H9 (cell line): ENCODE measurements around the gene TTC27. TPM values are rescaled to one million over a fixed set of nuclear protein-coding genes. Genes with fewer than 3 reads are reported as not detected.

Experiments
- DNase-seq: peaks from one replicate; pipeline ENCODE4 v3.0.0-alpha.2; 2017
- H2AFZ ChIP-seq: one replicate; pipeline ENCODE4 v1.6.1; 2013; ENCODE audit warnings: mild to moderate bottlenecking, low read length, control low read depth, moderate library complexity
- H2AK5ac ChIP-seq: 2 replicates; pipeline ENCODE4 v1.6.1; 2013; ENCODE audit warnings: low read length, control low read depth, mixed read lengths; ENCODE audit not compliant: insufficient read length
- H2BK120ac ChIP-seq: one replicate; pipeline ENCODE4 v1.6.1; 2013; ENCODE audit warnings: low read depth, mild to moderate bottlenecking, low read length, control low read depth, inconsistent platforms; ENCODE audit not compliant: poor library complexity, severe bottlenecking
- H2BK12ac ChIP-seq: 2 replicates; pipeline ENCODE4 v1.6.1; 2013; ENCODE audit warnings: low read length, control low read depth, mixed read lengths, low read depth; ENCODE audit not compliant: insufficient read length
- H2BK15ac ChIP-seq: 2 replicates; pipeline ENCODE4 v1.6.1; 2013; ENCODE audit warnings: low read depth, low read length, control low read depth
- H2BK20ac ChIP-seq: one replicate; pipeline ENCODE4 v1.6.1; 2013; ENCODE audit warnings: low read depth, mild to moderate bottlenecking, low read length, control low read depth, inconsistent platforms; ENCODE audit not compliant: poor library complexity, severe bottlenecking
- H2BK5ac ChIP-seq: 2 replicates; pipeline ENCODE4 v1.6.1; 2013; ENCODE audit warnings: low read length, control low read depth, mixed read lengths; ENCODE audit not compliant: insufficient read length
- H3K14ac ChIP-seq: 2 replicates; pipeline ENCODE4 v1.6.1; 2013; ENCODE audit warnings: low read length, control low read depth; ENCODE audit not compliant: insufficient read depth
- H3K18ac ChIP-seq: 2 replicates; pipeline ENCODE4 v1.6.1; 2013; ENCODE audit warnings: low read depth, mild to moderate bottlenecking, mixed read lengths, low read length, control low read depth; ENCODE audit not compliant: insufficient read length
- H3K23ac ChIP-seq: 2 replicates; pipeline ENCODE4 v1.6.1; 2013; ENCODE audit warnings: low read length, control low read depth, mixed read lengths, low read depth; ENCODE audit not compliant: insufficient read length
- H3K23me2 ChIP-seq: 2 replicates; pipeline ENCODE4 v1.6.1; 2013; ENCODE audit warnings: low read depth, mild to moderate bottlenecking, mixed read lengths, low read length, control low read depth; ENCODE audit not compliant: insufficient read length, poor library complexity, severe bottlenecking
- H3K27ac ChIP-seq: 2 replicates; pipeline ENCODE4 v1.5.1; 2013; ENCODE audit warnings: low read length, control low read depth, mixed read lengths, low read depth; ENCODE audit not compliant: insufficient read length
- H3K27me3 ChIP-seq: 2 replicates; pipeline ENCODE4 v1.6.1; 2013; ENCODE audit warnings: low read length, control low read depth, inconsistent platforms; ENCODE audit not compliant: insufficient read depth
- H3K4ac ChIP-seq: 2 replicates; pipeline ENCODE4 v1.6.1; 2013; ENCODE audit warnings: low read depth, mild to moderate bottlenecking, control low read depth, inconsistent platforms, low read length, moderate library complexity
- H3K4me1 ChIP-seq: 2 replicates; pipeline ENCODE4 v1.6.1; 2013; ENCODE audit warnings: low read length, control low read depth, inconsistent platforms; ENCODE audit not compliant: insufficient read depth
- H3K4me2 ChIP-seq: 2 replicates; pipeline ENCODE4 v1.6.1; 2013; ENCODE audit warnings: low read length, control low read depth, mixed read lengths; ENCODE audit not compliant: insufficient read length, insufficient read depth
- H3K56ac ChIP-seq: 2 replicates; pipeline ENCODE4 v1.6.1; 2013; ENCODE audit warnings: low read depth, mild to moderate bottlenecking, mixed read lengths, low read length, control low read depth; ENCODE audit not compliant: insufficient read length
- H3K79me1 ChIP-seq: 2 replicates; pipeline ENCODE4 v1.6.1; 2013; ENCODE audit warnings: low read depth, mild to moderate bottlenecking, moderate library complexity, low read length, control low read depth, inconsistent platforms; ENCODE audit not compliant: insufficient read depth, poor library complexity, severe bottlenecking
- H3K79me2 ChIP-seq: 2 replicates; pipeline ENCODE4 v1.6.1; 2013; ENCODE audit warnings: low read length, control low read depth, inconsistent platforms; ENCODE audit not compliant: insufficient read depth
- H3K9ac ChIP-seq: 2 replicates; pipeline ENCODE4 v1.6.1; 2013; ENCODE audit warnings: low read length, control low read depth, mixed read lengths; ENCODE audit not compliant: insufficient read length; ENCODE audit errors: extremely low read depth
- H3K9me3 ChIP-seq: one replicate; pipeline ENCODE4 v1.6.1; 2013; ENCODE audit warnings: low read depth, low read length, inconsistent platforms; ENCODE audit not compliant: control insufficient read depth
- H3T11ph ChIP-seq: one replicate; pipeline ENCODE4 v1.6.1; 2013; ENCODE audit warnings: mild to moderate bottlenecking, low read length, control low read depth, inconsistent platforms
- H4K20me1 ChIP-seq: one replicate; pipeline ENCODE4 v1.6.1; 2013; ENCODE audit not compliant: control insufficient read depth, insufficient read length, insufficient read depth
- H4K5ac ChIP-seq: 2 replicates; pipeline ENCODE4 v1.6.1; 2013; ENCODE audit warnings: low read depth, mild to moderate bottlenecking, mixed read lengths, low read length, control low read depth; ENCODE audit not compliant: insufficient read length
- H4K8ac ChIP-seq: replicated peaks from 2 replicates; pipeline ENCODE4 v1.6.1; 2013; ENCODE audit warnings: low read length, control low read depth, mixed read lengths, low read depth; ENCODE audit not compliant: insufficient read length
- H4K91ac ChIP-seq: 2 replicates; pipeline ENCODE4 v1.6.1; 2013; ENCODE audit warnings: low read depth, mild to moderate bottlenecking, moderate library complexity, mixed read lengths, low read length, control low read depth; ENCODE audit not compliant: insufficient read length
- H3K27ac Mint-ChIP-seq, 3 experiments: 2 replicates in 2 of 3; 3 replicates in 1 of 3; pipeline ENCODE4 v1.8.0; 2020 to 2021; ENCODE audit warnings: mixed read lengths in 3 of 3, mild to moderate bottlenecking in 1 of 3, moderate library complexity in 1 of 3
- H3K27me3 Mint-ChIP-seq: 2 replicates; pipeline ENCODE4 v1.8.0; 2021; ENCODE audit warnings: low read depth, mild to moderate bottlenecking, moderate library complexity, mixed read lengths
- H3K36me3 Mint-ChIP-seq, 3 experiments: 2 replicates in 2 of 3; 3 replicates in 1 of 3; pipeline ENCODE4 v1.8.0; 2020 to 2021; ENCODE audit warnings: low read depth in 3 of 3, mixed read lengths in 3 of 3; ENCODE audit not compliant: insufficient read depth in 1 of 3
- H3K4me1 Mint-ChIP-seq, 2 experiments: 2 replicates each; pipeline ENCODE4 v1.8.0; 2020; ENCODE audit warnings: mixed read lengths in 2 of 2
- H3K4me3 Mint-ChIP-seq, 2 experiments: 2 replicates in 1 of 2; 3 replicates in 1 of 2; pipeline ENCODE4 v1.8.0; 2020 to 2021; ENCODE audit warnings: mild to moderate bottlenecking in 2 of 2, mixed read lengths in 2 of 2, moderate library complexity in 1 of 2
- H3K9me3 Mint-ChIP-seq, 2 experiments: 2 replicates in 1 of 2; 3 replicates in 1 of 2; pipeline ENCODE4 v1.8.0; 2020; ENCODE audit warnings: mild to moderate bottlenecking in 2 of 2, mixed read lengths in 2 of 2, moderate library complexity in 1 of 2
- total RNA-seq: library from RNA; stranded (reverse); gene quantifications from 2 replicates; pipeline ENCODE4 v1.2.1, GENCODE V29; 2021
- TF ChIP-seq, protein P1 (sequence below): fragments of 200-600 bp; sonication (generic); conservative IDR thresholded peaks from 3 replicates; pipeline ENCODE4 v1.8.0; 2021; ENCODE audit warnings: antibody characterized with exemption, mild to moderate bottlenecking

Gene TTC27
- total RNA-seq, 1 experiment from 2014 or later = 26.0 TPM

DNA sequence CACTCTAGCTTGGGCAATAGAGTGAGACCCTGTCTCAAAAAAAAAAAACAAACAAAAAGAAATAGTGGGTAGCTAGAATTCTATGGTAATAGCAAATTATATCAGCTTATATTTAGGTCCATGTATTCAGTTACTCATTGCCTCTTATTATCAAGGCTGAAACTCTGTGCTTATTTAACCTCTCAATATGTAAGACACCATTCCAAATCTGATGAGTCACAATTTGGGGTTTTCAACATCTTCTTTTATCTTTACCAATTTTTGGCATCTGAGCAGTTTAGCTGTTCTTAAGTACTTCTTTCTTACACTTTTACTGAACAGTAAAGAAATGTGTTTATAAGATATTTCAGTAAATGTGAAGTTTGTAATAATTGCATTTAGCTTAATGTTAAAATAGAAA is 69.3 kb downstream of the TTC27 start:
- Histone ChIP-seq H4K5ac (no peak overlapping the region), H2AK5ac (no peak overlapping the region), H2AFZ (no peak overlapping the region), H3K79me2 (no peaks in the 10 kb centered on the region), H3K23ac (no peak overlapping the region), H3K14ac (no peak overlapping the region), H3K4me1 (peaks cover 3% of the 10 kb centered on the region), H4K8ac (no peak overlapping the region), H4K20me1 (no peaks in the 10 kb centered on the region), H4K91ac (no peak overlapping the region), H3T11ph (no peak overlapping the region), H3K23me2 (no peaks in the 10 kb centered on the region), H3K4ac (no peak overlapping the region), H3K9ac (no peak overlapping the region), H3K27ac (no peak overlapping the region), H3K9me3 (no peaks in the 10 kb centered on the region), H3K18ac (no peak overlapping the region), H2BK20ac (no peak overlapping the region), H2BK15ac (no peak overlapping the region), H2BK12ac (no peak overlapping the region), H3K27me3 (no peaks in the 10 kb centered on the region), H3K4me2 (no peak overlapping the region), H2BK120ac (no peak overlapping the region), H3K79me1 (no peaks in the 10 kb centered on the region), H3K56ac (no peak overlapping the region), H2BK5ac (no peak overlapping the region)
- Mint-ChIP-seq H3K4me3 (no peak overlapping the region), H3K27me3 (no peaks in the 10 kb centered on the region), H3K4me1 (peaks cover 10 to 14% of the 10 kb centered on the region in 2 experiments), H3K36me3 (no peaks in the 10 kb centered on the region), H3K9me3 (no peaks in the 10 kb centered on the region), H3K27ac (no peak overlapping the region)
- DNase-seq = no peak
- TF ChIP-seq, protein P1, sequence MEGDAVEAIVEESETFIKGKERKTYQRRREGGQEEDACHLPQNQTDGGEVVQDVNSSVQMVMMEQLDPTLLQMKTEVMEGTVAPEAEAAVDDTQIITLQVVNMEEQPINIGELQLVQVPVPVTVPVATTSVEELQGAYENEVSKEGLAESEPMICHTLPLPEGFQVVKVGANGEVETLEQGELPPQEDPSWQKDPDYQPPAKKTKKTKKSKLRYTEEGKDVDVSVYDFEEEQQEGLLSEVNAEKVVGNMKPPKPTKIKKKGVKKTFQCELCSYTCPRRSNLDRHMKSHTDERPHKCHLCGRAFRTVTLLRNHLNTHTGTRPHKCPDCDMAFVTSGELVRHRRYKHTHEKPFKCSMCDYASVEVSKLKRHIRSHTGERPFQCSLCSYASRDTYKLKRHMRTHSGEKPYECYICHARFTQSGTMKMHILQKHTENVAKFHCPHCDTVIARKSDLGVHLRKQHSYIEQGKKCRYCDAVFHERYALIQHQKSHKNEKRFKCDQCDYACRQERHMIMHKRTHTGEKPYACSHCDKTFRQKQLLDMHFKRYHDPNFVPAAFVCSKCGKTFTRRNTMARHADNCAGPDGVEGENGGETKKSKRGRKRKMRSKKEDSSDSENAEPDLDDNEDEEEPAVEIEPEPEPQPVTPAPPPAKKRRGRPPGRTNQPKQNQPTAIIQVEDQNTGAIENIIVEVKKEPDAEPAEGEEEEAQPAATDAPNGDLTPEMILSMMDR = no peak
